Breast epithelium (tissue), 4 donors: ENCODE measurements around the gene PDCD1LG2. TPM values are rescaled to one million over a fixed set of nuclear protein-coding genes. Genes with fewer than 3 reads are reported as not detected.

ENCODE experiments used
- DNase-seq, 2 donors: peaks; one replicate each; pipeline ENCODE4 v3.0.0-alpha.2; 2019; ENCODE audit warnings: low spot score in 2 of 2
- H3K27ac ChIP-seq, 2 donors: fragments of 200-600 bp; sonication (generic) in 1 of 2; one replicate each; pipeline ENCODE4 v1.5.1; 2016 to 2019; ENCODE audit warnings: mild to moderate bottlenecking in 1 of 2
- H3K27me3 ChIP-seq, 2 donors: fragments of 200-600 bp; sonication (generic) in 1 of 2; one replicate each; pipeline versions ENCODE4 v1.5.1 to v1.6.0; 2017 to 2019; ENCODE audit warnings: control low read depth in 1 of 2, mild to moderate bottlenecking in 1 of 2
- H3K36me3 ChIP-seq: fragments of 200-600 bp; one replicate; pipeline ENCODE4 v1.5.1; 2019
- H3K4me1 ChIP-seq, 2 donors: fragments of 200-600 bp; sonication (generic); one replicate each; pipeline ENCODE4 v1.5.1; 2016 to 2019; ENCODE audit warnings: control low read depth in 1 of 2
- H3K4me3 ChIP-seq, 3 donors: fragments of 200-600 bp; sonication (generic); 1 replicate in 2 of 3; 2 replicates in 1 of 3; pipeline ENCODE4 v1.5.1; 2016 to 2019; ENCODE audit warnings: mild to moderate bottlenecking in 3 of 3, moderate library complexity in 2 of 3
- H3K9me3 ChIP-seq, 2 donors: fragments of 200-600 bp; sonication (generic) in 1 of 2; one replicate each; pipeline ENCODE4 v1.5.1; 2016 to 2019; ENCODE audit warnings: control low read depth in 1 of 2
- CTCF ChIP-seq, 3 donors: fragments of 450-650 bp; IDR thresholded peaks; one replicate each; pipeline ENCODE4 v1.5.1; 2016 to 2017; ENCODE audit warnings: antibody characterized with exemption in 3 of 3, mild to moderate bottlenecking in 3 of 3, moderate library complexity in 3 of 3
- POLR2A ChIP-seq: fragments of 450-650 bp; IDR thresholded peaks from one replicate; pipeline ENCODE4 v1.6.1; 2016; ENCODE audit warnings: antibody characterized with exemption, mild to moderate bottlenecking, moderate library complexity
- POLR2AphosphoS5 ChIP-seq, 3 donors: sonication (generic); formaldehyde crosslinking; IDR thresholded peaks; one replicate each; pipeline ENCODE4 v1.6.1; 2017; ENCODE audit warnings: antibody characterized with exemption in 3 of 3
- intact Hi-C: fragments of 100-400 bp; cut with DNase I; formaldehyde crosslinking; loops from one replicate; pipeline ENCODE4 v1.15.1; 2023; ENCODE audit warnings: low total_unique reads
- total RNA-seq, 3 donors: library from RNA; depleted of rRNA; stranded (reverse); fragments of >200 nt; gene quantifications; one replicate each; pipeline ENCODE4 v1.1.0, GENCODE V29; 2016

Gene PDCD1LG2
- total RNA-seq, 3 donors from 2014 or later, result 1.6 to 8.0 (median 3.3) TPM

- intact Hi-C loops, result no loop called here
- H3K9me3 ChIP-seq, result no peaks in the 10 kb centered on the region
- H3K27ac ChIP-seq, result no peak overlapping the region
- no peak for DNase-seq
- TF ChIP-seq POLR2AphosphoS5 (IDR thresholded peaks at IDR 0.05) (no peak), CTCF (IDR thresholded peaks at IDR 0.05) (no peak)
- no peaks in the 10 kb centered on the region for H3K4me1 ChIP-seq
- no peak overlapping the region for H3K4me3 ChIP-seq
- H3K36me3 ChIP-seq, result no peaks in the 10 kb centered on the region
- H3K27me3 ChIP-seq, result no peaks in the 10 kb centered on the region
Measured at GRCh38 chr9:5514617-5515260, 4.4 kb downstream of the PDCD1LG2 start.

GRCh38 chr9:5515261-5515650 is 4.9 kb downstream of the PDCD1LG2 start:
- no peaks in the 10 kb centered on the region for H3K9me3 ChIP-seq
- H3K4me1 ChIP-seq, result no peaks in the 10 kb centered on the region
- no peaks in the 10 kb centered on the region for H3K36me3 ChIP-seq
- H3K27me3 ChIP-seq, result no peaks in the 10 kb centered on the region
- H3K27ac ChIP-seq, result no peak overlapping the region
- DNase-seq, result no peak
- intact Hi-C loops, result no loop called here
- no peak for TF ChIP-seq POLR2AphosphoS5 (IDR thresholded peaks at IDR 0.05)
- no peak for TF ChIP-seq POLR2A
- no peak for TF ChIP-seq CTCF (IDR thresholded peaks at IDR 0.05)
- no peak overlapping the region for H3K4me3 ChIP-seq

- Histone ChIP-seq H3K9me3 (no peaks in the 10 kb centered on the region), H3K27ac (no peak overlapping the region), H3K36me3 (no peaks in the 10 kb centered on the region), H3K27me3 (no peaks in the 10 kb centered on the region), H3K4me3 (no peak overlapping the region), H3K4me1 (no peaks in the 10 kb centered on the region)
- no peak for DNase-seq
- TF ChIP-seq POLR2AphosphoS5 (IDR thresholded peaks at IDR 0.05) (no peak), CTCF (IDR thresholded peaks at IDR 0.05) (no peak), POLR2A (no peak)
- intact Hi-C loops, result no loop called here
Measured at GRCh38 chr9:5516453-5517220, 6.3 kb downstream of the PDCD1LG2 start.

GRCh38 chr9:5518171-5518936 is 8.0 kb downstream of the PDCD1LG2 start:
- TF ChIP-seq POLR2A, result no peak
- no peak for TF ChIP-seq POLR2AphosphoS5 (IDR thresholded peaks at IDR 0.05)
- no peak for TF ChIP-seq CTCF (IDR thresholded peaks at IDR 0.05)
- Histone ChIP-seq H3K4me1 (no peaks in the 10 kb centered on the region), H3K4me3 (no peak overlapping the region), H3K9me3 (no peaks in the 10 kb centered on the region), H3K27me3 (no peaks in the 10 kb centered on the region), H3K36me3 (no peaks in the 10 kb centered on the region), H3K27ac (no peak overlapping the region)
- intact Hi-C loops, result no loop called here
- DNase-seq, result no peak

GRCh38 chr9:5518937-5519319 is 8.6 kb downstream of the PDCD1LG2 start:
- Histone ChIP-seq H3K27ac (no peak overlapping the region), H3K4me3 (no peak overlapping the region), H3K9me3 (no peaks in the 10 kb centered on the region), H3K27me3 (no peaks in the 10 kb centered on the region), H3K36me3 (no peaks in the 10 kb centered on the region), H3K4me1 (no peaks in the 10 kb centered on the region)
- DNase-seq, result no peak
- TF ChIP-seq CTCF (IDR thresholded peaks at IDR 0.05), result no peak
- TF ChIP-seq POLR2AphosphoS5 (IDR thresholded peaks at IDR 0.05), result no peak
- no peak for TF ChIP-seq POLR2A
- intact Hi-C loops, result no loop called here
